ENCODE results near the gene WNT8A.
"Not testable (repeated sequence)": the region's sequence is repeated elsewhere in the genome, so short reads cannot be mapped to it uniquely, and the experiment has no call there.

WNT8A gene

GRCh38 chr5:138065102-138065501, 18.7 kb upstream of the WNT8A start:
- Mint-ChIP-seq H3K36me3 (no peaks in the 10 kb centered on the region), H3K4me1 (peaks cover 4% of the 10 kb centered on the region), H3K27me3 (no peaks in the 10 kb centered on the region), H3K9me3 (no peaks in the 10 kb centered on the region), H3K27ac (no peak overlapping the region), H3K4me3 (no peak overlapping the region)
- CTCF ChIA-PET = interaction anchor here (0.8 to 8.0 kb wide), 9 partner anchors 10 to 288 kb away, joined by 3 to 193 read pairs (median 5); no protein-coding TSS in a partner anchor
- DNase-seq = no peak

DNA sequence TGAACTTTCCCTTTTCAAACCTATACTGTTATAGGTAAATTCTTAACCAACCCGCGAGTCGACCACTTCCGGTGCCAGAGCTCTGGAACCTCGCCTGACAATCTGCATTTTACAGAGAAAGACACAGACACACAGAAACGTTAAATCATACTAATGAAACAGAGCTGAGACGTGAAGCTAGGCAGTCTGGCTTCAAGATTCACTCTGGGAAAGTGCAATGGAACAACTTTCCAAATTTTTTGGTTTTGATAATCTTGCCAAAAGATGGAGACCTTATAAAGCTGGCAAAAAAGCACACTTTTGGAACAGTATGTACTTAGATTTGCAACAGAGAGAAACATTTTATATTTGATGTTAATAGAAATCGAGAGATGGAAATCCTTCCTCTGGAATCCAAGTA, 15.9 kb upstream of the WNT8A start:
- H3K9me3 Mint-ChIP-seq = no peaks in the 10 kb centered on the region
- H3K4me3 Mint-ChIP-seq = no peak overlapping the region
- DNase-seq = no peak
- peaks cover 9% of the 10 kb centered on the region for H3K4me1 Mint-ChIP-seq
- no peak overlapping the region for H3K27ac Mint-ChIP-seq
- no peaks in the 10 kb centered on the region for H3K36me3 Mint-ChIP-seq
- CTCF ChIA-PET = interaction anchor here (0.7 to 8.0 kb wide), 14 partner anchors 10 to 438 kb away, joined by 3 to 193 read pairs (median 4); no protein-coding TSS in a partner anchor
- no peaks in the 10 kb centered on the region for H3K27me3 Mint-ChIP-seq

- no peaks in the 10 kb centered on the region for H3K9me3 Mint-ChIP-seq
- no peaks in the 10 kb centered on the region for H3K36me3 Mint-ChIP-seq
- CTCF ChIA-PET = interaction anchor here (0.7 to 8.0 kb wide), 30 partner anchors 8 to 440 kb away, joined by 3 to 193 read pairs (median 4); partner anchors contain the start of gene NME5
Measured at GRCh38 chr5:138068742-138069600, 14.9 kb upstream of the WNT8A start.

DNA sequence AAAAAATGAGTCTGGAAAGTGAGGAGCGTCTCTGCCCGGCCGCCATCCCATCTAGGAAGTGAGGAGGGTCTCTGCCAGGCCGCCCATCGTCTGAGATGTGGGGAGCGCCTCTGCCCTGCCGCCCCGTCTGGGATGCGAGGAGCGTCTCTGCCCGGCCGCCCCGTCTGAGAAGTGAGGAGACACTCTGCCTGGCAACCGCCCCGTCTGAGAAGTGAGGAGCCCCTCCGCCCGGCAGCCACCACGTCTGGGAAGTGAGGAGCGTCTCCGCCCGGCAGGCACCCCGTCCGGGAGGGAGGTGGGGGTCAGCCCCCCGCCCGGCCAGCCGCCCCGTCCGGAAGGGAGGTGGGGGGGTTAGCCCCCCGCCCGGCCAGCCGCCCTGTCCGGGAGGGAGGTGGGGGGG, 13.8 kb upstream of the WNT8A start:
- H3K4me1 Mint-ChIP-seq, H3K4me3 Mint-ChIP-seq, H3K27ac Mint-ChIP-seq, H3K27me3 Mint-ChIP-seq, H3K36me3 Mint-ChIP-seq, DNase-seq, H3K9me3 Mint-ChIP-seq: not testable (repeated sequence)
- CTCF ChIA-PET = interaction anchor here (1.1 to 8.0 kb wide), 10 partner anchors 8 to 441 kb away, joined by 3 to 193 read pairs (median 8); no protein-coding TSS in a partner anchor

More at GRCh38 chr5:138068742-138069600, 14.9 kb upstream of the WNT8A start:
- DNase-seq = peak; percentile 78
- H3K4me1 Mint-ChIP-seq = peaks cover 9% of the 10 kb centered on the region
- H3K27ac Mint-ChIP-seq = no peak overlapping the region
- no peak overlapping the region for H3K4me3 Mint-ChIP-seq
- H3K27me3 Mint-ChIP-seq = no peaks in the 10 kb centered on the region

- peak; percentile 71 for DNase-seq
- H3K4me3 Mint-ChIP-seq = no peak overlapping the region
- no peak overlapping the region for H3K27ac Mint-ChIP-seq
- peaks cover 18% of the 10 kb centered on the region for H3K4me1 Mint-ChIP-seq
- CTCF ChIA-PET = interaction anchor here (0.8 to 10.6 kb wide), 23 partner anchors 9 to 448 kb away, joined by 3 to 175 read pairs (median 4); no protein-coding TSS in a partner anchor
- no peaks in the 10 kb centered on the region for H3K36me3 Mint-ChIP-seq
- no peaks in the 10 kb centered on the region for H3K9me3 Mint-ChIP-seq
- H3K27me3 Mint-ChIP-seq = peaks cover 3% of the 10 kb centered on the region
Measured at GRCh38 chr5:138077064-138077696, 6.7 kb upstream of the WNT8A start.

GRCh38 chr5:138078006-138078643, 5.7 kb upstream of the WNT8A start:
- Mint-ChIP-seq H3K4me1 (peaks cover 18% of the 10 kb centered on the region), H3K9me3 (no peaks in the 10 kb centered on the region), H3K4me3 (no peak overlapping the region), H3K27me3 (peaks cover 3% of the 10 kb centered on the region), H3K27ac (no peak overlapping the region), H3K36me3 (no peaks in the 10 kb centered on the region)
- no peak for DNase-seq
- CTCF ChIA-PET = interaction anchor here (0.6 to 10.6 kb wide), 19 partner anchors 10 to 449 kb away, joined by 3 to 175 read pairs (median 5); no protein-coding TSS in a partner anchor

DNA sequence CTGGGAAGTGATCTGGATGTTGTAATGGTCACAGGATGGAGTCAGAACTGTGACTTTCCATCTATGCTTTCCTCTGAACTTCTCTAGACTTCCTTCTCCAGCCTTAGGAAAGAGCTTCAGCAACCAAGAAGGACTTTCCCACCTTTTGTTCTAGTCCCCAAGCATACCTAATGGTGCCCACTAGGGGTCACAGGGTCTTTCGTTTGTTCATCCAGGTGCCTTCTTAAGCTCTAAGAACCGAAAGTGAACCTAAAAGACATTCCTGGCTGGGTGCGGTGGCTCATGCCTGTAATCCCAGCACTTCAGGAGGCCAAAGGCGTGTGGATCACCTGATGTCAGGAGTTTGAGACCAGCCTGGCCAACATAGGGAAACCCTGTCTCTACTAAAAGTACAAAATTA, 1.8 kb upstream of the WNT8A start:
- DNase-seq = no peak
- H3K4me1 Mint-ChIP-seq = peaks cover 18% of the 10 kb centered on the region
- no peaks in the 10 kb centered on the region for H3K36me3 Mint-ChIP-seq
- H3K4me3 Mint-ChIP-seq = no peak overlapping the region
- CTCF ChIA-PET = interaction anchor here (0.7 to 10.6 kb wide), 6 partner anchors 8 to 77 kb away, joined by 3 to 175 read pairs (median 4); no protein-coding TSS in a partner anchor
- H3K27me3 Mint-ChIP-seq = peaks cover 3% of the 10 kb centered on the region
- no peak overlapping the region for H3K27ac Mint-ChIP-seq
- H3K9me3 Mint-ChIP-seq = no peaks in the 10 kb centered on the region

- DNase-seq = no peak
- CTCF ChIA-PET = interaction anchor here (0.7 to 2.0 kb wide), 3 partner anchors 14 to 462 kb away, joined by 3 to 10 read pairs (median 3); no protein-coding TSS in a partner anchor
- H3K27me3 Mint-ChIP-seq = peaks cover 15% of the 10 kb centered on the region
- peaks cover 40% of the 10 kb centered on the region for H3K4me1 Mint-ChIP-seq
- no peaks in the 10 kb centered on the region for H3K36me3 Mint-ChIP-seq
- no peak overlapping the region for H3K27ac Mint-ChIP-seq
- H3K9me3 Mint-ChIP-seq = no peaks in the 10 kb centered on the region
- H3K4me3 Mint-ChIP-seq = no peak overlapping the region
Measured at GRCh38 chr5:138091685-138092084, 7.9 kb downstream of the WNT8A start.

DNA sequence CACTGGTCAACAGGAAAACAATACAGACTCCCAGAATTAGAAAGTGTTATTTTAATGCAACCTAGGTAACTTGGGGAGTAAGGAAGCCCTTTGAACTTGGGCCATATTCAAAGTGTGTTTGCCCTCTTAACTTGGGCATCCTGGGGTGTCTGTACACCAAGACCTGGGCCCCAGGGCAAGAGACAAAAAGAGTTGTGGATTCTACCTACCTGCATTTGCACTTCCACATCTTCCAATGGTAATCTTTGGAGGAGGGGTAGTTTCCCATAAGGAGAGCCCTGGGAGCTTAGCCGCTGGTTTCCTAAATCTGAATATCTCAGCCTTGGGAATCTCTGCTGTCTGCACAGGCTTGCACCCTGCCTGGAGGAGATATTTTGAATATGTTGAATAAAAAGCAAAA, 8.5 kb downstream of the WNT8A start:
- Mint-ChIP-seq H3K27ac (no peak overlapping the region), H3K4me3 (no peak overlapping the region), H3K4me1 (peaks cover 46% of the 10 kb centered on the region), H3K36me3 (no peaks in the 10 kb centered on the region), H3K27me3 (peaks cover 15% of the 10 kb centered on the region), H3K9me3 (no peaks in the 10 kb centered on the region)
- CTCF ChIA-PET = no interaction called here
- no peak for DNase-seq

DNA sequence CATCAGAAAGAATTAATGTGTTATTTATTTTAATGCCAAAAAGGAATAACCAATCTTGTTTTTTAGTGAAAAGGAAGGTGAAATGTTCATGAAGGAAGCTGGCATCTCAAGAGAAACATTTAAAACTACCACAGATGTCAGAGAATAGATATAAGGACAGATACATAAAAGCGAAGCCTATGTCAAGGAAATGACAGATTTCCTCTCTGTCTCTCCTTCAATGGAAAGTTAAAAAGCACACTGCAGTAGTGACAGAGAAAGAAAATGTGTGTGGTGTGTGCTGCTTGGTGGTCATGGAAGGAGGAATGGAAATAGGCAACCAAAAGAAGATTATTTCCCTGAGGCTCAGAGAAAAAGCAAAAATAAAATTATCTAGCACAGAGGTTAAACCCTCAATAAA, 9.2 kb downstream of the WNT8A start:
- Mint-ChIP-seq H3K27me3 (peaks cover 15% of the 10 kb centered on the region), H3K9me3 (no peaks in the 10 kb centered on the region), H3K4me3 (no peak overlapping the region), H3K4me1 (peaks cover 49% of the 10 kb centered on the region), H3K36me3 (no peaks in the 10 kb centered on the region), H3K27ac (no peak overlapping the region)
- DNase-seq = no peak
- CTCF ChIA-PET = no interaction called here

DNA sequence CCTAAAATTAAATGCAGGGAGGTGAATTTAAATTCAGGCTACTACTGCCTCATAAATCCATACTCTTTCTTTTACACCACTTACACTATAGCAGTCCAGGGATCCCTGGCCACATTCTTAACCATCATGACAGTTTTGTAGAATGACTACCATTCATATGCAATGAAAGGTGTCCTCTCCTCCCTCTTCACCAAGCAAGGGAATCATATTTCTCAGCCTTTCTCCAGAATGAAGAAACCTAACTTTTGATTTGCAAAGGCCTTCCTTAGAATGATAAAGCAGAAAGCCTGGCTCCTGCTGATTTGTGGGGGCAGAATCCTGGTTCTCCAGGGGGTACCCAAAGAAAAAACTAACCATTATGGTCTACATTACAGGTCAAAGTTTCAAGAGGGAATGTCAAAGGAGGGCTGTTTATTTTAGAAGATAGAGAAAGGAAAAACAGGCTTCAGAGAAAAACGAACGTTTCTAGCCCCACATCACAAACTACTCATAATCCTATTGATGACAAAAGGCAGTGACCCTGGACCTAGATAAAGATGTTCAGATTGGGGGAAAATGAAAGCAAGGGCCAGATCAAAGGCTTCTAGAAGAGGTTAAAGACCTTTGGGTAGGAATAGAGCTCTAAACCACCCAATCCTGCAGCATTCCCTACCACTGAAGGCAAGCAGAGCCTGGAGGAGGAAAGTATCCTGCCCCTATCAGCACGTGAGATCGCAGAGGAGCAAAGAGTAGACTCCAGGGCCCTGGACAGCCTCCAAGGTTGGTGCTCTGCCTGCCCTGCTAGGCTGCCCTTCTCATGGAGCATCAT, 11.5 kb downstream of the WNT8A start:
- CTCF ChIA-PET = interaction anchor here (1.4 kb wide), 1 partner anchor 59 kb away, joined by 4 read pairs; no protein-coding TSS in a partner anchor
- DNase-seq = no peak
- H3K4me1 Mint-ChIP-seq = peaks cover 49% of the 10 kb centered on the region

DNA sequence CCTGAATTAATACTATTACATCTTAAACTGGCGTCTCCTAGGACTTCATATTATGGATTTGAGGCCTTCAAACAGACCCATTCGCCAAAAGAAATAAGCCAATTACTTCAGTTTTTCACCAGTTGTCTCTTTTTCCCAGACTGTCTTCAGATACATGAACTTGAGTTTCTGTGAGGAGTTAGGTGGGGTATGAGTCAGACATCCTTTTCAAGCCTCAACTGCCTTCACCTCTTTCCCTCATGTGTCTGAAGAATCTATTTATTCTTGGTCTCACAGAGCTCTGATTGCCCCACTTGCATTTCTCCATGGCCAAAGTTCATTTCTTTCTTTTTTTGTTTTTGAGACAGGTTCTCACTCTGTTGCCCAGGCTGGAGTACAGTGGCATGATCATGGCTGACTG, 12.5 kb downstream of the WNT8A start:
- H3K9me3 Mint-ChIP-seq = no peaks in the 10 kb centered on the region
- peaks cover 6% of the 10 kb centered on the region for H3K27me3 Mint-ChIP-seq
- CTCF ChIA-PET = interaction anchor here (1.1 to 1.4 kb wide), 3 partner anchors 19 to 60 kb away, joined by 3 to 5 read pairs (median 4); no protein-coding TSS in a partner anchor
- no peaks in the 10 kb centered on the region for H3K36me3 Mint-ChIP-seq
- H3K4me1 Mint-ChIP-seq = peaks cover 49% of the 10 kb centered on the region
- no peak for DNase-seq
- H3K4me3 Mint-ChIP-seq = no peak overlapping the region
- no peak overlapping the region for H3K27ac Mint-ChIP-seq

More for the DNA sequence above, 11.5 kb downstream of the WNT8A start:
- H3K27ac Mint-ChIP-seq = no peak overlapping the region
- H3K9me3 Mint-ChIP-seq = no peaks in the 10 kb centered on the region
- H3K36me3 Mint-ChIP-seq = no peaks in the 10 kb centered on the region
- no peak overlapping the region for H3K4me3 Mint-ChIP-seq
- H3K27me3 Mint-ChIP-seq = peaks cover 14% of the 10 kb centered on the region

All from activated naive CD4-positive, alpha-beta T cell treated with anti-CD3 and anti-CD28 coated beads, Interleukin-2, amount 10 ng/mL, durations not matched to agents 7 days and 5 days (primary cell).